ENCODE measurements around the gene BRAF. TPM values are rescaled to one million over a fixed set of nuclear protein-coding genes. Genes with fewer than 3 reads are reported as not detected.
"Not testable (repeated sequence)": the region's sequence is repeated elsewhere in the genome, so short reads cannot be mapped to it uniquely, and the experiment has no call there.

Gene BRAF
- polyA plus RNA-seq (2014; cell fraction: cytosol; rRNA removed), result 6.3 and 11.3 TPM in 2 replicates
- 8.1 and 14.7 TPM in 2 replicates for polyA plus RNA-seq (2014; cell fraction: nucleus; rRNA removed)

GRCh38 chr7:140924821-140925421 is at the start of gene BRAF:
Gene BRAF, minus strand, starts transcription at chr7:140924929. Its CDS starts 226 bp downstream, at chr7:140924703.
- DNase-seq (ENCODE audit: low spot score), result peak; percentile 82

GRCh38 chr7:140972876-140973829 is 48.4 kb upstream of the BRAF start:
- DNase-seq (ENCODE audit: low spot score), result no peak

GRCh38 chr7:140972344-140972743 is 47.6 kb upstream of the BRAF start:
- no peak for DNase-seq (ENCODE audit: low spot score)

- DNase-seq (ENCODE audit: low spot score), result no peak
These were observed 42.7 kb upstream of the BRAF start for GRCh38 chr7:140967438-140967837.

- no peak for DNase-seq (ENCODE audit: low spot score)
These were observed 42.0 kb upstream of the BRAF start for GRCh38 chr7:140966561-140967233.

GRCh38 chr7:140961117-140961516 is 36.4 kb upstream of the BRAF start:
- no peak for DNase-seq (ENCODE audit: low spot score)

- not testable (repeated sequence) for DNase-seq (ENCODE audit: low spot score)
These were observed 32.3 kb upstream of the BRAF start for GRCh38 chr7:140956997-140957396.

- DNase-seq (ENCODE audit: low spot score), result no peak
These were observed 21.2 kb upstream of the BRAF start for GRCh38 chr7:140945940-140946339.

GRCh38 chr7:140942242-140942641 is 17.5 kb upstream of the BRAF start:
- DNase-seq (ENCODE audit: low spot score), result not testable (repeated sequence)

GRCh38 chr7:140940898-140941297 is 16.2 kb upstream of the BRAF start:
- no peak for DNase-seq (ENCODE audit: low spot score)

GRCh38 chr7:140937702-140938264 is 13.1 kb upstream of the BRAF start:
- DNase-seq (ENCODE audit: low spot score), result no peak

- DNase-seq (ENCODE audit: low spot score), result no peak
These were observed 4.0 kb upstream of the BRAF start for GRCh38 chr7:140928491-140929309.

- DNase-seq (ENCODE audit: low spot score), result not testable (repeated sequence)
These were observed 3.2 kb upstream of the BRAF start for GRCh38 chr7:140927945-140928344.

GRCh38 chr7:140927351-140927750 is 2.6 kb upstream of the BRAF start:
- no peak for DNase-seq (ENCODE audit: low spot score)

- no peak for DNase-seq (ENCODE audit: low spot score)
These were observed 1.5 kb upstream of the BRAF start for GRCh38 chr7:140926021-140926817.

- peak; percentile 84 for DNase-seq (ENCODE audit: low spot score)
These were observed 509 bp downstream of the BRAF start for GRCh38 chr7:140924019-140924820.

- peak; percentile 27 for DNase-seq (ENCODE audit: low spot score)
These were observed 1.2 kb downstream of the BRAF start for GRCh38 chr7:140923358-140924006.

GRCh38 chr7:140922741-140923345 is 1.9 kb downstream of the BRAF start:
- no peak for DNase-seq (ENCODE audit: low spot score)

Measured in SK-N-DZ (cell line).